VCaP (cell line): Measurements from ENCODE around the gene APOL4.
"Not testable (repeated sequence)": the region's sequence is repeated elsewhere in the genome, so short reads cannot be mapped to it uniquely, and the experiment has no call there.

Experiments used
- H3K27ac ChIP-seq: fragments of 450-650 bp; 2 replicates; pipeline ENCODE4 v1.5.1; 2017
- CTCF ChIP-seq: fragments of 450-650 bp; conservative IDR thresholded peaks from 2 replicates; pipeline ENCODE4 v1.5.1; 2017; ENCODE audit warnings: mild to moderate bottlenecking, moderate library complexity

Gene APOL4

GRCh38 chr22:36235585-36235984, 34.0 kb upstream of the APOL4 start:
- TF ChIP-seq CTCF, result no peak
- no peak overlapping the region for H3K27ac ChIP-seq

- no peak for TF ChIP-seq CTCF
Observed at GRCh38 chr22:36234919-36235318, 33.3 kb upstream of the APOL4 start.

GRCh38 chr22:36234213-36234612, 32.6 kb upstream of the APOL4 start:
- no peak overlapping the region for H3K27ac ChIP-seq
- no peak for TF ChIP-seq CTCF

More at GRCh38 chr22:36234919-36235318, 33.3 kb upstream of the APOL4 start:
- H3K27ac ChIP-seq, result no peak overlapping the region

GRCh38 chr22:36233796-36234195, 32.2 kb upstream of the APOL4 start:
- peak overlapping the region; percentile 38; the same call in 1 of the 2 replicates for H3K27ac ChIP-seq
- TF ChIP-seq CTCF, result no peak

- peak overlapping the region; percentile 38; the same call in 1 of the 2 replicates for H3K27ac ChIP-seq
- TF ChIP-seq CTCF, result no peak
Observed at GRCh38 chr22:36232715-36233401, 31.2 kb upstream of the APOL4 start.

GRCh38 chr22:36231051-36231450, 29.4 kb upstream of the APOL4 start:
- H3K27ac ChIP-seq, result not testable (repeated sequence)

GRCh38 chr22:36229649-36230048, 28.0 kb upstream of the APOL4 start:
- not testable (repeated sequence) for H3K27ac ChIP-seq

- no peak for TF ChIP-seq CTCF
- H3K27ac ChIP-seq, result no peak overlapping the region
Observed at GRCh38 chr22:36228944-36229343, 27.3 kb upstream of the APOL4 start.

- not testable (repeated sequence) for H3K27ac ChIP-seq
Observed at GRCh38 chr22:36228369-36228768, 26.8 kb upstream of the APOL4 start.
